Activated CD8-positive, alpha-beta T cell treated with anti-CD3 and anti-CD28 coated beads, Interleukin-2, amount 10 ng/mL, durations not matched to agents 7 days and 5 days (primary cell): Measurements from ENCODE around the gene TK1. TPM values are rescaled to one million over a fixed set of nuclear protein-coding genes. Genes with fewer than 3 reads are reported as not detected.

Experiments used
- ATAC-seq: fragments of 150-1000 bp; cut with Tn5 transposase; one replicate; pipeline ENCODE4 v1.10.0; 2021; ENCODE audit warnings: moderate library complexity
- CTCF ChIA-PET: fragments of 350-600 bp; sonication (Branson Sonifier 250); formaldehyde crosslinking; loops from one replicate; lab custom pipeline; 2021; ENCODE audit warnings: antibody characterized with exemption; lab: Charles Lee
- POLR2A ChIA-PET: fragments of 350-600 bp; sonication (Branson Sonifier 250); formaldehyde crosslinking; loops from one replicate; lab custom pipeline; 2021; ENCODE audit warnings: antibody characterized with exemption; lab: Charles Lee
- DNase-seq: peaks from one replicate; pipeline ENCODE4 v3.0.0-alpha.2; 2020
- H3K27ac Mint-ChIP-seq: one replicate; pipeline ENCODE4 v1.8.0; 2021; ENCODE audit warnings: mild to moderate bottlenecking, mixed read lengths
- H3K27me3 Mint-ChIP-seq: one replicate; pipeline ENCODE4 v1.8.0; 2021; ENCODE audit warnings: low read depth, mixed read lengths
- H3K36me3 Mint-ChIP-seq: one replicate; pipeline ENCODE4 v1.8.0; 2021; ENCODE audit warnings: low read depth, mixed read lengths
- H3K4me1 Mint-ChIP-seq: one replicate; pipeline ENCODE4 v1.8.0; 2021; ENCODE audit warnings: low read depth, mixed read lengths
- H3K4me3 Mint-ChIP-seq: one replicate; pipeline ENCODE4 v1.8.0; 2021; ENCODE audit warnings: mild to moderate bottlenecking, mixed read lengths
- H3K9me3 Mint-ChIP-seq: one replicate; pipeline ENCODE4 v1.8.0; 2022; ENCODE audit warnings: mixed read lengths; ENCODE audit not compliant: insufficient read depth
- total RNA-seq, 2 experiments: library from RNA; stranded (reverse); gene quantifications; one replicate each; pipeline ENCODE4 v1.2.3, GENCODE V29; 2021

TK1 gene
- total RNA-seq, 2 experiments from 2014 or later = 139 to 142 TPM

GRCh38 chr17:78196716-78197115, 9.9 kb upstream of the TK1 start:
- H3K27me3 Mint-ChIP-seq = no peaks in the 10 kb centered on the region
- H3K27ac Mint-ChIP-seq = no peak overlapping the region
- H3K9me3 Mint-ChIP-seq = no peaks in the 10 kb centered on the region
- ChIA-PET POLR2A (interaction anchor here (0.9 kb wide), 1 partner anchor 23 kb away, joined by 3 read pairs; no protein-coding TSS in a partner anchor), CTCF (interaction anchor here (0.8 to 1.9 kb wide), 2 partner anchors 17 to 53 kb away, joined by 3 read pairs; partner anchors contain the start of gene BIRC5)
- peaks cover 18% of the 10 kb centered on the region for H3K36me3 Mint-ChIP-seq
- no peak overlapping the region for H3K4me3 Mint-ChIP-seq
- ATAC-seq (no peak), DNase-seq (no peak)
- H3K4me1 Mint-ChIP-seq = peaks cover 4% of the 10 kb centered on the region

DNA sequence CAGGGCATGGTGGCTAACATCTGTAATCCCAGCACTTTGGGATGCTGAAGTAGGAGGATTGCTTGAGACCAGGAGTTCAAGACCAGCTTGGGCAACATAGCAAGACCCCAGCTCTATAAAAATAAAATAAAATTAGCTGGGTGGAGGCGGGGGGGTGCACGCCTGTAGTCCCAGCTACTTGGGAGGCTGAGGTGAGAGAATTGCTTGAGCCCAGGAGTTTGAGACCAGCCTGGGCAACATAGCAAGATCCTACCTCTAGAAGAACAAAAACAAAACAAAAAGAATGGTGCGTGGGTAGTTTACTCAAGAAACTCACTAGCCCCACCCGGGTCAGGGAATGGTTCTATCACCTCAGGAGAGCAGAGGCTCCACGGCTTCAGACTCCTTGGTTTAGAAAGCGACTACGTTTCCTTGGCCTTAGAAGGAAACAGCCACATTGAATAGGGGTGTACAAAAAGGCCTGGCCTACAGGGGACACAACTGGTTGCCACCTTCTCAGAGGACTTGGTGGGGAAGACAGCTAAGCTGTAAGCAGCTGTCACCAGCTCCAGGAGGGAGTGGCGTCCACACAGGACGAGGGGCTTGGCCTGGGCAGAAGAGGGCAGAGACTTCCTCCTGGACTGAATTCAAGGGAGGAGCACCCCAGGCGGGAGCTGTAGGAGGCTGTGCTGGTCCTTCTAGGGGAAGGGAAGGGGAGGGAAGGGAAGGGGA, 716 bp downstream of the TK1 start:
- ATAC-seq (peak; percentile 2), DNase-seq (peak; percentile 37)
- Mint-ChIP-seq H3K9me3 (no peaks in the 10 kb centered on the region), H3K27me3 (no peaks in the 10 kb centered on the region), H3K36me3 (peaks cover 34% of the 10 kb centered on the region), H3K4me3 (peak overlapping the region; percentile 80), H3K4me1 (peaks cover 49% of the 10 kb centered on the region), H3K27ac (peak overlapping the region; percentile 70)
- ChIA-PET POLR2A (interaction anchor here (0.6 to 1.5 kb wide), 9 partner anchors 10 to 76 kb away, joined by 3 to 5 read pairs (median 4); partner anchors contain the start of genes BIRC5 and TMC8), CTCF (interaction anchor here (0.7 to 3.5 kb wide), 11 partner anchors 11 to 167 kb away, joined by 3 to 27 read pairs (median 3); no protein-coding TSS in a partner anchor)

DNA sequence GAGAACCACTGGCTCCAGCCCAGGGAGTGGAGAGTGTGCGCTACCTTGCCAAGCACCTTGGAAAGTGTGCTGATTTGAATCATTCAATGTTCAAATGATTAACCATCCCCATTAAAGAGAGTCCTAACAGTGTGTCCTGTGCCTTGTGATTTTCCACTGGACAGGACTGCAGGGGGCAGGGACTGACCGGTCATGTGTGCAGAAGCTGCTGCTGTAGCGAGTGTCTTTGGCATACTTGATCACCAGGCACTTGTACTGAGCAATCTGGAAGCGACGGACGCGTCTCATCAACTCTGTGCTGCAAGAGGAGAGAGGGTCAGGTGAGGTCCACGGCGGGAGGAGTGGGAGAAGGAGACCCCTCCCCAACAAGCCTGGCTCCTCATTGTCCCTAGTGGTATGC, 2.0 kb downstream of the TK1 start:
- ChIA-PET CTCF (interaction anchor here (3.5 kb wide), 1 partner anchor 9 kb away, joined by 27 read pairs; no protein-coding TSS in a partner anchor), POLR2A (interaction anchor here (0.6 to 1.1 kb wide), 3 partner anchors 20 to 70 kb away, joined by 3 to 4 read pairs (median 3); no protein-coding TSS in a partner anchor)
- ATAC-seq = no peak
- no peaks in the 10 kb centered on the region for H3K9me3 Mint-ChIP-seq
- peaks cover 55% of the 10 kb centered on the region for H3K4me1 Mint-ChIP-seq
- H3K4me3 Mint-ChIP-seq = peak overlapping the region; percentile 80
- H3K27ac Mint-ChIP-seq = peak overlapping the region; percentile 10
- peaks cover 39% of the 10 kb centered on the region for H3K36me3 Mint-ChIP-seq
- no peak for DNase-seq
- H3K27me3 Mint-ChIP-seq = no peaks in the 10 kb centered on the region

DNA sequence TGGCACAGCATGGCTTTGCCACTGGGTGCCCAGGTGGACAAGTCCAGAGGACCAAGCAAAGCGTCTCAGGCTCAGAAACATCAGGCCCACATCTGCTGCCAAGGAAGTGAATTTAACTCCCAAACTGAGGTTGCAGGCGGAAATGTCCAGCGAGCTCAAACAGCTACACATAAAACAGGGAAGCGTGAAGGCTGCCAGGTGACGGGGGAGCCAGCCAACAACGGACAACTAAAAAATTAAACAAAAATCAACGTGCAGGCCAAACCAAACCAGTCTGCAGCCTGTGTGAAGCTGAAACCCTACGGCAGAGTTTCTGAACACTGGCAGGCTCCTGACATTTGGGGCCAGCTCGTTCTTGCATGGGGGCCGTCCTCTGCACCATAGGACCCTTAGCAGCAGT, 2.5 kb downstream of the TK1 start:
- Mint-ChIP-seq H3K27me3 (no peaks in the 10 kb centered on the region), H3K27ac (no peak overlapping the region), H3K9me3 (no peaks in the 10 kb centered on the region), H3K4me1 (peaks cover 55% of the 10 kb centered on the region), H3K4me3 (no peak overlapping the region), H3K36me3 (peaks cover 43% of the 10 kb centered on the region)
- ChIA-PET CTCF (interaction anchor here (1.9 to 3.5 kb wide), 3 partner anchors 9 to 100 kb away, joined by 6 to 27 read pairs (median 11); no protein-coding TSS in a partner anchor), POLR2A (interaction anchor here (0.6 to 1.1 kb wide), 3 partner anchors 20 to 70 kb away, joined by 3 to 4 read pairs (median 3); no protein-coding TSS in a partner anchor)
- no peak for DNase-seq
- ATAC-seq = no peak

GRCh38 chr17:78183916-78184315, 2.9 kb downstream of the TK1 start:
- H3K9me3 Mint-ChIP-seq = no peaks in the 10 kb centered on the region
- peaks cover 56% of the 10 kb centered on the region for H3K4me1 Mint-ChIP-seq
- ATAC-seq (no peak), DNase-seq (no peak)
- H3K36me3 Mint-ChIP-seq = peaks cover 47% of the 10 kb centered on the region
- H3K27me3 Mint-ChIP-seq = no peaks in the 10 kb centered on the region
- CTCF ChIA-PET = interaction anchor here (1.9 to 3.5 kb wide), 3 partner anchors 8 to 99 kb away, joined by 6 to 27 read pairs (median 11); no protein-coding TSS in a partner anchor
- no peak overlapping the region for H3K27ac Mint-ChIP-seq
- H3K4me3 Mint-ChIP-seq = no peak overlapping the region
- POLR2A ChIA-PET = interaction anchor here (1.1 kb wide), 2 partner anchors 19 to 31 kb away, joined by 3 to 4 read pairs; no protein-coding TSS in a partner anchor

GRCh38 chr17:78182504-78182903, 4.3 kb downstream of the TK1 start:
- Mint-ChIP-seq H3K27ac (no peak overlapping the region), H3K9me3 (no peaks in the 10 kb centered on the region), H3K27me3 (no peaks in the 10 kb centered on the region), H3K4me3 (no peak overlapping the region), H3K36me3 (peaks cover 52% of the 10 kb centered on the region), H3K4me1 (peaks cover 55% of the 10 kb centered on the region)
- ATAC-seq (no peak), DNase-seq (no peak)
- CTCF ChIA-PET = interaction anchor here (1.0 to 3.0 kb wide), 4 partner anchors 8 to 98 kb away, joined by 3 to 11 read pairs (median 4); no protein-coding TSS in a partner anchor
- POLR2A ChIA-PET = interaction anchor here (1.2 kb wide), 1 partner anchor 53 kb away, joined by 3 read pairs; the partner anchor contains the start of gene TMC8

- no peaks in the 10 kb centered on the region for H3K9me3 Mint-ChIP-seq
- H3K27me3 Mint-ChIP-seq = no peaks in the 10 kb centered on the region
- CTCF ChIA-PET = interaction anchor here (2.1 kb wide), 1 partner anchor 68 kb away, joined by 6 read pairs; no protein-coding TSS in a partner anchor
- peak overlapping the region; percentile 13 for H3K27ac Mint-ChIP-seq
- DNase-seq (no peak), ATAC-seq (no peak)
- H3K4me1 Mint-ChIP-seq = peaks cover 61% of the 10 kb centered on the region
- no peak overlapping the region for H3K4me3 Mint-ChIP-seq
- H3K36me3 Mint-ChIP-seq = peaks cover 65% of the 10 kb centered on the region
- POLR2A ChIA-PET = no interaction called here
Measured at GRCh38 chr17:78180508-78180907, 6.3 kb downstream of the TK1 start.

DNA sequence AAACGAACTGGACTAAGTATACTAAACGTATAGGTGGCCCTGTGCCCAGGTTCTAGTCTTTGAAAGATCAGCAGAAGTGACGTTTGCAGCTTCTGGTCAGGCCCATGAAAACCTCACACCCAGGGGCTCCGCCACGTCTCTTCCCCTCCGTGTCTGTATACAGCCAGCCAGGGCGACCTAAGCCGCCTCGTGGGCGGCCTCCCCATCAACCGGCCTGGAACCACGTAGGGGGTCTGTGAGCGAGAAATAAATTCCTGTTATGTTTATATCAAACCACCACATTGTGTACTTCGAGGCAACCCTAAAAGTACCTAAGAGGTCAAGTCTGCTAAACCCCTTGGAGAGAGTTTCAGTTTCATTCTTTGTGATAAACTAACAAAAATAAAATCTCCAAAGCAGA, 6.8 kb downstream of the TK1 start:
- Mint-ChIP-seq H3K4me1 (peaks cover 61% of the 10 kb centered on the region), H3K9me3 (no peaks in the 10 kb centered on the region), H3K36me3 (peaks cover 65% of the 10 kb centered on the region), H3K27ac (peak overlapping the region; percentile 13), H3K27me3 (no peaks in the 10 kb centered on the region), H3K4me3 (no peak overlapping the region)
- ChIA-PET CTCF (interaction anchor here (0.7 to 2.1 kb wide), 2 partner anchors 10 to 67 kb away, joined by 3 to 6 read pairs; no protein-coding TSS in a partner anchor), POLR2A (interaction anchor here (1.5 kb wide), 1 partner anchor 49 kb away, joined by 3 read pairs; the partner anchor contains the start of gene TMC8)
- DNase-seq (no peak), ATAC-seq (no peak)

DNA sequence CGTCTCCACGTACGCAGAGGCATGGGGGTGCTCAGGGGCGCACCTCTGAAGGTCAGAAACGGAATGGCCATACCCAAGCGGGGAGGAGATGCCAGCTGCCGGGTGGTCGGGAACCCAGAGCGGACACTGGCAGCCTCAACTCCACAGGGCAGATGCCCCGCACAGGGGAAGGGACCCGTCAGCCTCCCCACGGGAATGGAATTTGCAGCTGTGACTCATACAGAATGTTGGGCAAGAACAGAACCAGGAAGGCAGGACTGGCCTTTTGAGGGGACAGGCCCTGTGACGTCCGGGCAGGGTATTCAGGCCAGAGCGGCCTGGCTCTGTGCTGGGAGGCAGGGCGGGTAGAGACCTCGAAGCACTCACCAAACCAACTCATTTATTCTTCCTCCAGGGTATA, 7.5 kb downstream of the TK1 start:
- H3K4me3 Mint-ChIP-seq = no peak overlapping the region

GRCh38 chr17:78176548-78177025, 10.3 kb downstream of the TK1 start:
- Mint-ChIP-seq H3K9me3 (no peaks in the 10 kb centered on the region), H3K27ac (no peak overlapping the region), H3K4me3 (no peak overlapping the region), H3K4me1 (peaks cover 65% of the 10 kb centered on the region), H3K36me3 (peaks cover 58% of the 10 kb centered on the region), H3K27me3 (no peaks in the 10 kb centered on the region)
- ChIA-PET CTCF (interaction anchor here (0.8 to 4.6 kb wide), 25 partner anchors 9 to 157 kb away, joined by 3 to 31 read pairs (median 5); partner anchors contain the start of genes AFMID, TK1, TMC6 and TMC8), POLR2A (interaction anchor here (0.8 to 1.2 kb wide), 4 partner anchors 10 to 51 kb away, joined by 3 to 4 read pairs (median 4); partner anchors contain the start of genes AFMID and TK1)
- peak; percentile 90 for ATAC-seq
- peak; percentile 82 for DNase-seq

More for the DNA sequence above, 7.5 kb downstream of the TK1 start:
- Mint-ChIP-seq H3K4me1 (peaks cover 58% of the 10 kb centered on the region), H3K27me3 (no peaks in the 10 kb centered on the region), H3K27ac (peak overlapping the region; percentile 25), H3K9me3 (no peaks in the 10 kb centered on the region), H3K36me3 (peaks cover 60% of the 10 kb centered on the region)
- ATAC-seq (no peak), DNase-seq (no peak)
- POLR2A ChIA-PET = interaction anchor here (1.5 kb wide), 1 partner anchor 49 kb away, joined by 3 read pairs; the partner anchor contains the start of gene TMC8
- CTCF ChIA-PET = interaction anchor here (1.0 to 2.1 kb wide), 2 partner anchors 44 to 67 kb away, joined by 4 to 6 read pairs; no protein-coding TSS in a partner anchor

DNA sequence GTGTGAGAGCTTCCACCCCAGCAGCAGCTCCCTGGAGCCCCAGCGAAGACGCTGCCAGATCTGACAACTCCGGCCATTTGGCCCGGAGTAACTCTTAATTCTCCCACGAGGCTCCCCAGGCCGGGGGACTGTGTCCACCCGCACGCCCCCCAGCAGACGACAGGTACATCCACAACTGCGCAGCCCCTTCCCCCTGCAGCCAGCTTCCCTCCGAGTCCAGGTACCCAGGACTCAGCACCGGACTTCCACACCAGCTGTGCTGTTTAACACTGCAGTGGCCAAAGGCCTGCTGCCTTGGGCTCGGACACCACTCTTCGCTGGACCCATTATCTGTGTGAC, 11.2 kb downstream of the TK1 start:
- no peak overlapping the region for H3K27ac Mint-ChIP-seq
- no peaks in the 10 kb centered on the region for H3K9me3 Mint-ChIP-seq
- ChIA-PET POLR2A (interaction anchor here (0.6 to 1.2 kb wide), 2 partner anchors 11 to 91 kb away, joined by 3 to 5 read pairs; partner anchors contain the start of genes AFMID and TK1), CTCF (interaction anchor here (0.8 to 4.6 kb wide), 12 partner anchors 10 to 155 kb away, joined by 3 to 31 read pairs (median 6); partner anchors contain the start of genes AFMID, TK1, TMC6 and TMC8)
- H3K36me3 Mint-ChIP-seq = peaks cover 52% of the 10 kb centered on the region
- peaks cover 70% of the 10 kb centered on the region for H3K4me1 Mint-ChIP-seq
- no peak overlapping the region for H3K4me3 Mint-ChIP-seq
- no peaks in the 10 kb centered on the region for H3K27me3 Mint-ChIP-seq
- ATAC-seq (no peak), DNase-seq (no peak)
